Stimulated activated CD4-positive, alpha-beta T cell treated with anti-CD3 and anti-CD28 coated beads, Interleukin-4, amount 100 ng/mL, for 48 hours (primary cell): ENCODE results near the gene SERPIND1.
"Not testable (repeated sequence)": the region's sequence is repeated elsewhere in the genome, so short reads cannot be mapped to it uniquely, and the experiment has no call there.

Experiments used
- DNase-seq, 2 donors: peaks; one replicate each; pipeline ENCODE4 v3.0.0-alpha.2; 2020; ENCODE audit warnings: low read depth in 2 of 2

The SERPIND1 gene

GRCh38 chr22:20746431-20747189 lies 27.3 kb upstream of the SERPIND1 start:
- DNase-seq = no peak

DNA sequence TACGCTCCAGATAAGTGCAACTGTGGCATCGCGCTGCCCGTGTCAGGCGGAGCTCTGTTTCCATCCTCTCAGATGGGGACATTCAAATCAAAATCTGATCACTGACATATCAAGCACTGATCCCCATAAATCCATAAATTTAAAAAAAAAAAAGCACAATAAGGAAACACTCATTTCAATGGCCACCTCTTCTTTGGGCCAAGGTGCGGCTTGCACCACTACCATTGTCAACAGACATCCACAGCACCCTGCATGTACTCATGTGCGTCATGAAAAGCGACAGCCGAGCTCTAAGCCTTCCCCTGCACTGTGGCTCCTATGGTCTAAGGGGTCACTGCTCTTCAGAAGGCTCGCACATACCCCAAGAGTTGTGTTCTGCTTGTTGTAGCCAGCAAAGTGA lies 26.7 kb upstream of the SERPIND1 start:
- DNase-seq = no peak

- no peak for DNase-seq
Measured at GRCh38 chr22:20748082-20748481, 25.8 kb upstream of the SERPIND1 start.

DNA sequence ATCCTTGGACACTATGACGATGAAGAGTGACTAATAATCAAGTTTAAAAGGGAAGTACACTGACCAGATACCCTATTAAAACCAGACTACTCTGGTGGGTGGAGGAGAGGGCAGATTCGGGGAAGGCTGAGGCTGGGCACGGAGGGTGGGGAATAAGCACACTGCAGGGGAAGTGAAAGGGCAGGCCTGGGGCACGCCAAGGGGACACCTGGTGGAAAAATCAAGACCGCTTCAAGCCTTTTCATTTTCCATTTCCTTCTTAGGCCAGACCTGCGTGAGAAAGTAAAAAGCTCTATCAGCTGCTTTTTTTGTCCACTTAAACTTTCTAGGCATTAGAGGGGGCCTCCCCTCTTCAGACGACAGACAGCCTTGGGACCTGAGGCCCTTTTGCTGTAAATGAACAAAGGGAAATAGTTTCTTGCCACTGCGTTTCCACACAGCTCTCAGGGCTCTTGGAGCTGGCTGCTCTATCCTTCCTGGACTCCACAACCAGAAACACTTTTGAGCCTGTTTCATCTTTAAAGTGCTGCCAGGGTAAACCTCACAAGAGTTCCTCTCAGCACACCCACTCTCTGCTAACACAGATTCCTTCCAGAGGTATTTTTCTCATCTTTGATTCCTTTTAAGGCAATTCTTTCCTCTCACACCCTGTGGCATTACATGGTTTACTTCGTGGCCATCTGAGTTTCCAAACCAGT lies 25.0 kb upstream of the SERPIND1 start:
- no peak for DNase-seq

GRCh38 chr22:20749453-20749852 lies 24.5 kb upstream of the SERPIND1 start:
- no peak for DNase-seq

- DNase-seq = peak in 1 of 2 donors; percentile 10
Measured at GRCh38 chr22:20750461-20751184, 23.3 kb upstream of the SERPIND1 start.

DNA sequence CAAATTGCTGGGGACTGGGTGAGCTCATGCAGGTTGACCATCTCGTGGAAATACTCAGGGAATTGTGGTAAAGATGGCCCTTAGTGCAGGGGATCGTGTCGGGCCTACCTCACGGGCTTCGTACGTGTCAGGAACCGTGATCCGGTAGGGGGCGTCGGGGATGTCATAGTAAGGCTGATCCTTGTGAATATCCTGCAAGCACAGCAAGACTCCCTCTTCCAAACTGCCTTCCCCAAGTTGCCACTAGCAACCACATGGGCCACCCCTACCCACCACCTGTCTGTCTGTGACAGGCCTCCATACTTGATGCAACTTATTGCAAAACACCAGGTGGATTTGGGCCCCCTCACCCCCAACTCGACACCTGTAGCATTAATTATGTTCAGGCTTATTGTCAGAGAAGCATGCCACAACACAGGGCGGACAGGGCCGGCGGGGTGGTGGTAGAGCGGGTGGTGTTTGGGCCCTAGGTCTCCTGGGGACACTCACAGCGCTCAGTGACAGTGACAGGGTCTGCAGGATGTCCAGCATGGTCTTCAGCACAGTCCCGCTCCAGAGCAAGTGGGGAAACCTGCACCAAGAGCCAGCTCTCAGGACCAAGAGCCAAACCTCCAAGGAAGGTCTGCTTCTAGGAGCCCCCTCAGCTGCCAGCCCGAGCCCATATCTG lies 22.6 kb upstream of the SERPIND1 start:
- DNase-seq = no peak

DNA sequence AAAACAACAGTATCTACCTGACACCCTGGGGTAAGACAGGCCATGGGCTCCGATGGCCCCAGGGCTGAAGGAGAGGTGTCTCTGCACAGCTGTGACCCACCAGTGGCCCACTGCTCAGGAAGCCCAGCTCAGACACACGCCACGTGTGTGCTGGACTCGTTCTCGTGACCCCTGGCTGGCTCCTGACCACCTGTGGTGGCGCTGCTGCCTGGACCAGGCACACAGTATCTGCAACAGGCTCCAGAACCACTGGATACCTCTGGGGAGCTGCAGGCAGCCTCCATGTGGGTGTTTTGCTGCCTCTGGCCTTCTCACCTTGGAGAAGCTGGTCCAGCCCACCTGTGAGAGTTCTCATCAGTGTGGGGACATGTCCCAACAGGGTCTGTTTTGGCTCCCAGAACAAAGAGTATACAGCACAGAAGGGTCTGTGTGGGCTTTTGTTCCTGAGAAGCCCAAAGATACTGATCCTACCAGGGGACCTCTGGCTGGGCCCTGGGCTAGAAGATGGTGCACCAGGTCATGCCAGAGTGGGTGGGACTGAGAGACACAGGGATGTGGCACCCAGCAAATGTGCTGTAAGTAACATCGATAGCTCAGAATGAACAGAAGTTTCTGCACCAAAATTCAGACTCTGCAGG lies 21.7 kb upstream of the SERPIND1 start:
- DNase-seq = no peak

GRCh38 chr22:20752873-20753272 lies 21.0 kb upstream of the SERPIND1 start:
- DNase-seq = no peak

DNA sequence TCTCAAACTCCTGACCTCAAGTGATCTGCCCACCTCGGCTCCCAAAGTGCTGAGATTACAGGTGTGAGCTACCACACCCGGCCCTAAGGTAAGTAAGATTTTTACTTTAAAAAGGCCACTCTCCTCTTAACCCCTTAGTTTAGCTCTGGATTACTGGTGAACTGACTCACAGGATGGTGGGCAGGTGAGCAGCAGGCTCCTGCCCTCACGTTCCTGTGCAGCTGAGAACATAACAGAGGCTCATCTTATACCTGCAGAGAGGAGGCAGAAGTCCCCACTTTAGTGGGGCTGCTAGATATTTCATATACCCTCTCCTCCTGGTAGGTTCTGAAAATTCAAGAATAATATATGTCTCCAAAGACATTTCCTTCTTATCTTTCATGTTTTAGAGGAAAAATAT lies 17.1 kb upstream of the SERPIND1 start:
- DNase-seq = no peak

GRCh38 chr22:20758688-20759087 lies 15.2 kb upstream of the SERPIND1 start:
- DNase-seq = no peak

- no peak for DNase-seq
Measured at GRCh38 chr22:20760084-20760483, 13.8 kb upstream of the SERPIND1 start.

DNA sequence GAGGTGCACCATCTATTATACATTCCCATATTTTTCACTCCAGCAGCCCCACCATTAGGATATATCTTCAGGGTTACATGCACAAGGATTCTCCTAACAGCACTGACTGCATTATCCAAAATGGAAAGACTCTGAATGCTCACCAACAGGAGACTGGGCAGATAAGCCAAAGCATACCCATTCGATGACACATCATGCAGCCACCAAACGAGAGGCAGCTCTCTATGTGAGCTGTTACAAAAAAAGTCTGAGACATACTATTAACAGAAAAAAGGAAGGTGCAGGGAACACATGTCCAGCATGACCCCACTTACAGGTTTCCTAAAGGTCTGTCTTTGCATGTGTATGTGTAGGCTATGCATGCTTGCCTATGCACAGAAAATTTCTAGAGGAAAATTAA lies 12.4 kb upstream of the SERPIND1 start:
- DNase-seq = no peak

DNA sequence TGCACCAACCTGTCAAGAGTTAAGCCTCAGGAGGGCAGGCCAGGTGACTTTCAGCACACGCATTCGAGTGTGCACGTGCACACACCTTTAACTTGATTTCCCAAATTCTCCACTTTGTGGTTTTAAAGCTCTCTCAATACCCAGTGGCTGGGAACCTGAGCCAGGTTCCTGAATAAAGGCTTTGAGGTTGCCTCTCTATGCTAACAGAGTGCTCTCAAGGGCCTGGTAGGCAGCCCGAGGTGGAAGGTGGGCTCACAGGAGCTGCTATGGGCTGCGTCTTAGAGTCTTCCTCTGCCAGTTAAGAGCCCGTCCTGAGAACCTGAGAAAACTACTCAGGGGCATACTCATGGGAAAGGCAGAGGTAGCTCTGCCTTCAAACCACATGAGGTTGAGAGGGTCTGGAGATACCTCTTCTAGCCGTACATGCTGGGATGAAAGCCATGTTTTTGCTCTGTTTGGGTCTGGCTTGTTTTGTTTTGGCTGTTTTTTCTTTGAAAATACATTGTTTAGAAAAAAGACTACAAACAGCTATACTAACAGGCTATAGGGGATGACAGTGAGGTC lies 11.6 kb upstream of the SERPIND1 start:
- no peak for DNase-seq

- no peak for DNase-seq
Measured at GRCh38 chr22:20763630-20764470, 10.1 kb upstream of the SERPIND1 start.

DNA sequence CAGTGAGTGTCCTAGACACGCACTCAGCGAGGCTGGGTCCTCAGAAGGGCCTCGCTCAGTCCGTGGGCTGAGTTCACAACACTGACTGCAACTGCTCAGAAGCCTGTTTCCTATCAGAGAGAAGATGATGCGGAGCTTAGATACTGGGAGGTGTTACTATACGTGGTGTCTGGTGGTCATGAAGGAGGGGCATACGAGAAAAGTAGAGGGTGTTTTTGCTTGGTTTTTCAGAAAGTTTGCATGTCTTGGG lies 9.5 kb upstream of the SERPIND1 start:
- no peak for DNase-seq

DNA sequence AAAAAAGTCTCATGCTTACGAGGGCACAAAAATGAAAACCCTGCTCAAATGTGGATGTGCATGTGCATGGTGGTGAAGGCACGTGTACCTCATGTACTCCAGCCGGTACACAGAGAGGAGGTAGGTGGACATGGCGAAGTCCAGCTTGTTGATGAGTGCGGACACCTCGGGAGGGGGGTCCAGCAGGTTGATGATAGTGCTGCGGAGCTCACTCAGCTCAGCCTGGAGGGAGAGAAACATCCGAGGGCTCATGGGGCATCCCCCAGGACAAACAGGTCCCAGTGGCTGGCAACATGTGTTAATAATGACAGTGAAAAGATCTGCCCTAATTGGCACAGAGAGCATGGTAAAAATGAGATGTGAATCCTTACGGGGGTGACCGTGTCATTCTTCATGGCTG lies 9.2 kb upstream of the SERPIND1 start:
- no peak for DNase-seq

- DNase-seq = no peak
Measured at GRCh38 chr22:20765938-20766337, 8.0 kb upstream of the SERPIND1 start.

- DNase-seq = no peak
Measured at GRCh38 chr22:20766530-20766929, 7.4 kb upstream of the SERPIND1 start.

DNA sequence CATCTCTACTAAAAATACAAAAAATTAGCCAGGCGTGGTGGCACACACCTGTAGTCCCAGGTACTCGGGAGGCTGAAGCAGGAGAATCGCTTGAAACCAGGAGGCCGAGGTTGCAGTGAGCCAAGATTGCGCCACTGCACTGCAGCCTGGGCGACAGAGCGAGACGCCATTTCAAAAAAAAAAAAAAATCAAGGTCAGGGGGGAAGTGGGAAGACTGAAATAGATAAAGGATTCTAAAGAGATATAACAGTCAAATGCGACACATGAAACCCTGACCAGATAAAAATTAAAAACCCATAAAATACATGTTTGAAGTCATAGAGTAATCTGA lies 4.5 kb upstream of the SERPIND1 start:
- not testable (repeated sequence) for DNase-seq
